Measurements from ENCODE around the gene SRSF12.
A peak's percentile ranks its signal among the peaks of the same experiment; 100 is the strongest.

Gene SRSF12

GRCh38 chr6:89117211-89118108, at the start of gene SRSF12:
Gene SRSF12, minus strand, starts transcription at chr6:89118071. Its CDS starts 184 bp downstream, at chr6:89117887.
- peak; percentile 42 for DNase-seq

- DNase-seq, result no peak
Measured at GRCh38 chr6:89162047-89162371, 44.1 kb upstream of the SRSF12 start.

- no peak for DNase-seq
Measured at GRCh38 chr6:89161326-89162046, 43.6 kb upstream of the SRSF12 start.

GRCh38 chr6:89160331-89161092, 42.6 kb upstream of the SRSF12 start:
- no peak for DNase-seq

GRCh38 chr6:89154131-89154530, 36.3 kb upstream of the SRSF12 start:
- DNase-seq, result no peak

GRCh38 chr6:89148016-89148750, 30.3 kb upstream of the SRSF12 start:
- peak; percentile 65 for DNase-seq

- DNase-seq, result peak; percentile 60
Measured at GRCh38 chr6:89146718-89147700, 29.1 kb upstream of the SRSF12 start.

GRCh38 chr6:89145956-89146717, 28.3 kb upstream of the SRSF12 start, which contains the start of gene PM20D2:
Gene PM20D2, plus strand, starts transcription at chr6:89146055. Its CDS starts 90 bp downstream, at chr6:89146145.
- peak; percentile 79 for DNase-seq

- DNase-seq, result no peak
Measured at GRCh38 chr6:89145091-89145955, 27.5 kb upstream of the SRSF12 start.

- no peak for DNase-seq
Measured at GRCh38 chr6:89144354-89144906, 26.6 kb upstream of the SRSF12 start.

GRCh38 chr6:89140347-89141156, 22.7 kb upstream of the SRSF12 start:
- DNase-seq, result no peak

- no peak for DNase-seq
Measured at GRCh38 chr6:89139509-89140346, 21.9 kb upstream of the SRSF12 start.

GRCh38 chr6:89138173-89138572, 20.3 kb upstream of the SRSF12 start:
- DNase-seq, result no peak

GRCh38 chr6:89134723-89135122, 16.9 kb upstream of the SRSF12 start:
- DNase-seq, result no peak

GRCh38 chr6:89133981-89134380, 16.1 kb upstream of the SRSF12 start:
- DNase-seq, result no peak

- no peak for DNase-seq
Measured at GRCh38 chr6:89132057-89132456, 14.2 kb upstream of the SRSF12 start.

GRCh38 chr6:89131599-89131998, 13.7 kb upstream of the SRSF12 start:
- no peak for DNase-seq

Data from stimulated activated CD8-positive, alpha-beta memory T cell treated with anti-CD3 and anti-CD28 coated beads, Interleukin-4, amount 100 ng/mL, for 48 hours (primary cell).